ENCODE measurements around the gene RAB10. TPM values are rescaled to one million over a fixed set of nuclear protein-coding genes. Genes with fewer than 3 reads are reported as not detected.

The RAB10 gene
- total and polyA plus RNA-seq, 2 experiments from 2014 or later, result 102 to 143 TPM

GRCh38 chr2:26182441-26182840 is 148.6 kb downstream of the RAB10 start (continued):
- no peak for TF ChIP-seq ZNF462 (CRISPR knock-in tag; IDR thresholded peaks at IDR 0.05)
- TF ChIP-seq CREB1 (CRISPR knock-in tag; IDR thresholded peaks at IDR 0.05; ENCODE audit: low read depth), result no peak
- no peak for TF ChIP-seq ZNF114 (CRISPR knock-in tag; IDR thresholded peaks at IDR 0.05)
- TF ChIP-seq ETS1 (IDR thresholded peaks at IDR 0.05), result no peak

- Histone ChIP-seq H3K79me2 (replicated peaks; ENCODE audit: insufficient read depth) (no peaks in the 10 kb centered on the region), H2AFZ (no peak overlapping the region), H3K4me1 (ENCODE audit: insufficient read depth) (peaks cover 18% of the 10 kb centered on the region), H4K20me1 (replicated peaks; ENCODE audit: insufficient read depth) (peaks cover 10% of the 10 kb centered on the region), H3F3A (replicated peaks; ENCODE audit: low read depth) (peaks cover 5% of the 10 kb centered on the region; the same call in 1 of the 2 replicates), H3K4me3 (no peak overlapping the region), H3K36me3 (ENCODE audit: insufficient read depth) (no peaks in the 10 kb centered on the region), H3K4me2 (no peak overlapping the region), H3K27ac (ENCODE audit: low read depth) (no peak overlapping the region), H3K27me3 (ENCODE audit: insufficient read depth) (peaks cover 17% of the 10 kb centered on the region), H3K9me2 (ENCODE audit: insufficient read depth) (no peaks in the 10 kb centered on the region)
- H3K9me3 Mint-ChIP-seq, result no peaks in the 10 kb centered on the region
- H3K27ac Mint-ChIP-seq, result no peak overlapping the region
- peaks cover 9% of the 10 kb centered on the region for H3K36me3 Mint-ChIP-seq (ENCODE audit: low read depth)
- no peak overlapping the region for H3K4me3 Mint-ChIP-seq
- DNase-seq (ENCODE audit: low spot score) (no peak), ATAC-seq (no peak)
- peaks cover 16% of the 10 kb centered on the region for H3K27me3 Mint-ChIP-seq (ENCODE audit: insufficient read depth, low read depth, poor library complexity)
- peaks cover 25% of the 10 kb centered on the region for H3K4me1 Mint-ChIP-seq
- no peak for TF ChIP-seq EZH2phosphoT487 (IDR thresholded peaks at IDR 0.05; ENCODE audit: unreplicated experiment)
- TF ChIP-seq ZNF462 (CRISPR knock-in tag; IDR thresholded peaks at IDR 0.05), result no peak
- no peak for TF ChIP-seq POLR2AphosphoS5 (IDR thresholded peaks at IDR 0.05; ENCODE audit: low read depth)
Measured at GRCh38 chr2:26182887-26183630, 149.2 kb downstream of the RAB10 start.

All from GM23338 (cell line).